IMR-90 (cell line): ENCODE data around the gene CAPN5. TPM values are rescaled to one million over a fixed set of nuclear protein-coding genes. Genes with fewer than 3 reads are reported as not detected.

Source experiments
- ATAC-seq: fragments of 200-7000 bp; cut with Tn5 transposase; 2 replicates; pipeline ENCODE4 v1.9.1; 2020; ENCODE audit warnings: low read depth, mild to moderate bottlenecking, moderate library complexity
- BruUV-seq: library from RNA; stranded (reverse); fragments of 400-500 nt; replicated peaks from 2 replicates; lab custom pipeline; 2021; lab: Mats Ljungman, UMichigan
- CTCF ChIA-PET: fragments of 300-600 bp; formaldehyde crosslinking; extraction: SDS; loops from one replicate; lab custom pipeline; 2021; ENCODE audit warnings: antibody characterized with exemption; lab: Yijun Ruan, JAX
- POLR2A ChIA-PET: fragments of 300-600 bp; sonication (Branson Sonifier 250); formaldehyde crosslinking; loops from one replicate; lab custom pipeline; 2022; ENCODE audit warnings: antibody characterized with exemption; ENCODE audit not compliant: unreplicated experiment; lab: Charles Lee
- DNase-seq: peaks from one replicate; pipeline ENCODE4 v3.0.0; 2013
- H2AFZ ChIP-seq: replicated peaks from 2 replicates; pipeline ENCODE3; 2013; ENCODE audit warnings: low read length, mild to moderate bottlenecking; ENCODE audit not compliant: poor library complexity
- H2AK5ac ChIP-seq: 2 replicates; pipeline ENCODE4 v1.6.1; 2013; ENCODE audit warnings: low read depth, low read length, inconsistent platforms
- H2AK9ac ChIP-seq: replicated peaks from 2 replicates; pipeline ENCODE3; 2013; ENCODE audit warnings: mild to moderate bottlenecking, low read depth, low read length, moderate library complexity; ENCODE audit not compliant: poor library complexity
- H2BK120ac ChIP-seq: 2 replicates; pipeline ENCODE4 v1.6.1; 2013; ENCODE audit warnings: low read depth, low read length, inconsistent platforms
- H2BK15ac ChIP-seq: 3 replicates; pipeline ENCODE4 v1.6.1; 2013; ENCODE audit warnings: low read depth, low read length, inconsistent platforms
- H2BK20ac ChIP-seq: 2 replicates; pipeline ENCODE4 v1.6.1; 2013; ENCODE audit warnings: low read depth, mild to moderate bottlenecking, inconsistent platforms, low read length, moderate library complexity
- H2BK5ac ChIP-seq: 2 replicates; pipeline ENCODE4 v1.6.1; 2013; ENCODE audit warnings: mild to moderate bottlenecking, low read depth, low read length, inconsistent platforms; ENCODE audit not compliant: poor library complexity, severe bottlenecking
- H3K14ac ChIP-seq: replicated peaks from 2 replicates; pipeline ENCODE4 v1.6.1; 2013; ENCODE audit warnings: low read depth, low read length, inconsistent platforms
- H3K18ac ChIP-seq: 2 replicates; pipeline ENCODE4 v1.6.1; 2013; ENCODE audit warnings: low read depth, low read length, control low read depth
- H3K23ac ChIP-seq: 2 replicates; pipeline ENCODE4 v1.6.1; 2013; ENCODE audit warnings: low read depth, low read length, inconsistent platforms
- H3K27ac ChIP-seq: 2 replicates; pipeline ENCODE4 v1.5.1; 2013; ENCODE audit warnings: mild to moderate bottlenecking, control low read depth, low read length; ENCODE audit not compliant: insufficient read depth
- H3K27me3 ChIP-seq: 2 replicates; pipeline ENCODE4 v1.6.1; 2013; ENCODE audit warnings: low read length; ENCODE audit not compliant: control insufficient read depth, insufficient read depth
- H3K36me3 ChIP-seq: 2 replicates; pipeline ENCODE4 v1.6.1; 2013; ENCODE audit warnings: low read length, mixed read lengths; ENCODE audit not compliant: control insufficient read depth, insufficient read depth
- H3K4ac ChIP-seq: 2 replicates; pipeline ENCODE4 v1.6.1; 2013; ENCODE audit warnings: low read depth, low read length, inconsistent platforms
- H3K4me1 ChIP-seq: 2 replicates; pipeline ENCODE4 v1.6.1; 2013; ENCODE audit warnings: low read length, mixed read lengths; ENCODE audit not compliant: control insufficient read depth, insufficient read depth
- H3K4me2 ChIP-seq: 2 replicates; pipeline ENCODE4 v1.6.1; 2013; ENCODE audit warnings: low read depth, mild to moderate bottlenecking, control low read depth, low read length, moderate library complexity
- H3K4me3 ChIP-seq: 2 replicates; pipeline ENCODE4 v1.5.1; 2013; ENCODE audit warnings: low read depth, mild to moderate bottlenecking, control low read depth, low read length, moderate library complexity; ENCODE audit not compliant: insufficient read depth
- H3K56ac ChIP-seq: 2 replicates; pipeline ENCODE4 v1.6.1; 2013; ENCODE audit warnings: low read length, inconsistent platforms; ENCODE audit not compliant: insufficient read depth; ENCODE audit errors: extremely low read depth
- H3K79me1 ChIP-seq, 2 experiments: 2 replicates each; pipeline ENCODE4 v1.6.1; 2013; ENCODE audit warnings: low read length in 2 of 2, inconsistent platforms in 1 of 2, low read depth in 1 of 2
- H3K9ac ChIP-seq: 2 replicates; pipeline ENCODE4 v1.6.1; 2013; ENCODE audit warnings: low read depth, low read length, control low read depth
- H3K9me1 ChIP-seq: 2 replicates; pipeline ENCODE4 v1.6.1; 2013; ENCODE audit warnings: low read length, inconsistent platforms; ENCODE audit not compliant: insufficient read depth
- H3K9me3 ChIP-seq: 2 replicates; pipeline ENCODE4 v1.6.1; 2013; ENCODE audit warnings: low read length; ENCODE audit not compliant: control insufficient read depth, insufficient read depth
- H4K20me1 ChIP-seq: 2 replicates; pipeline ENCODE4 v1.6.1; 2013; ENCODE audit warnings: low read length, inconsistent platforms; ENCODE audit not compliant: insufficient read depth
- H4K5ac ChIP-seq: 2 replicates; pipeline ENCODE4 v1.6.1; 2013; ENCODE audit warnings: mild to moderate bottlenecking, low read depth, low read length, control low read depth
- H4K8ac ChIP-seq, 2 experiments: 2 replicates each; pipeline ENCODE4 v1.6.1; 2013; ENCODE audit warnings: low read depth in 2 of 2, low read length in 2 of 2, control low read depth in 1 of 2, inconsistent platforms in 1 of 2
- H4K91ac ChIP-seq: 2 replicates; pipeline ENCODE4 v1.6.1; 2013; ENCODE audit warnings: low read depth, low read length, inconsistent platforms; ENCODE audit not compliant: insufficient read depth
- BHLHE40 ChIP-seq: fragments of 150-350 bp; IDR thresholded peaks from 2 replicates; pipeline ENCODE4 v1.6.1; 2016; ENCODE audit warnings: mild to moderate bottlenecking, low read depth, low read length
- CEBPB ChIP-seq: IDR thresholded peaks from 2 replicates; pipeline ENCODE4 v1.6.1; 2012; ENCODE audit warnings: low read depth, low read length, improper control_type of control experiment
- CHD1 ChIP-seq: IDR thresholded peaks from 2 replicates; pipeline ENCODE4 v1.6.1; 2012; ENCODE audit warnings: low read depth, low read length, improper control_type of control experiment
- FOS ChIP-seq: fragments of 150-350 bp; IDR thresholded peaks from 2 replicates; pipeline ENCODE4 v1.6.1; 2016; ENCODE audit warnings: low read depth, low read length
- MAFK ChIP-seq: IDR thresholded peaks from 2 replicates; pipeline ENCODE4 v1.6.1; 2012; ENCODE audit warnings: low read depth, low read length, improper control_type of control experiment
- MAZ ChIP-seq: IDR thresholded peaks from 2 replicates; pipeline ENCODE4 v1.6.1; 2012; ENCODE audit warnings: low read depth, mild to moderate bottlenecking, low read length, improper control_type of control experiment, moderate library complexity, borderline replicate concordance
- MXI1 ChIP-seq: IDR thresholded peaks from 2 replicates; pipeline ENCODE4 v1.6.1; 2012; ENCODE audit warnings: low read depth, mild to moderate bottlenecking, low read length, moderate library complexity, borderline replicate concordance
- NFE2L2 ChIP-seq: fragments of 150-350 bp; IDR thresholded peaks from 2 replicates; pipeline ENCODE4 v1.6.1; 2016; ENCODE audit warnings: low read depth, mild to moderate bottlenecking, low read length
- POLR2A ChIP-seq: IDR thresholded peaks from 2 replicates; pipeline ENCODE4 v1.6.1; 2012; ENCODE audit warnings: mild to moderate bottlenecking, low read depth, low read length
- RCOR1 ChIP-seq: IDR thresholded peaks from 2 replicates; pipeline ENCODE4 v1.6.1; 2012; ENCODE audit warnings: mild to moderate bottlenecking, low read length, improper control_type of control experiment; ENCODE audit not compliant: insufficient replicate concordance
- USF2 ChIP-seq: fragments of 150-350 bp; IDR thresholded peaks from 2 replicates; pipeline ENCODE4 v1.6.1; 2017; ENCODE audit warnings: mild to moderate bottlenecking, antibody characterized with exemption, low read length, low read depth
- WGBS, 2 experiments: methylation state at CpG; one replicate each; pipeline versions ENCODE4 v1.1.5 to v1.1.7; 2013; ENCODE audit warnings: missing lambda C conversion rate in 2 of 2; ENCODE audit not compliant: insufficient read length in 1 of 2; ENCODE audit errors: extremely low coverage in 2 of 2; 5-methylcytosine and 5-hydroxymethylcytosine counted together
- dilution Hi-C: fragments of 300-500 bp; cut with HindIII; formaldehyde crosslinking; loops from one replicate; pipeline ENCODE4 v1.14.3; 2018; ENCODE audit warnings: low sequenced_read_pairs; ENCODE audit not compliant: unreplicated experiment
- in situ Hi-C: fragments of 300-500 bp; cut with MboI; formaldehyde crosslinking; loops from 3 replicates; pipeline ENCODE4 v1.14.3; 2019; ENCODE audit warnings: low sequenced_read_pairs, inconsistent platforms, mixed read lengths
- intact Hi-C: fragments of 100-400 bp; cut with micrococcal nuclease; formaldehyde crosslinking; loops from 2 replicates; pipeline ENCODE4 v1.10.0; 2022
- polyA plus RNA-seq, 3 experiments: library from polyadenylated mRNA; depleted of rRNA; stranded (reverse); fragments of >200 nt; gene quantifications; 2 replicates each; pipeline ENCODE4 v1.2.3, GENCODE V29; 2012; ENCODE audit warnings: low replicate concordance in 1 of 3
- total RNA-seq: library from RNA; depleted of rRNA; stranded (reverse); fragments of >200 nt; gene quantifications from 2 replicates; pipeline ENCODE4 v1.2.3, GENCODE V29; 2012
- TF ChIP-seq, protein P1 (sequence below): fragments of 150-350 bp; IDR thresholded peaks from 2 replicates; pipeline ENCODE4 v1.6.1; 2016; ENCODE audit warnings: low read depth, mild to moderate bottlenecking, low read length, moderate library complexity, borderline replicate concordance

Gene CAPN5
- total and polyA plus RNA-seq, 2 of the 4 experiments (the other 2 are of a cell fraction), result 8.1 to 24.0 TPM

DNA sequence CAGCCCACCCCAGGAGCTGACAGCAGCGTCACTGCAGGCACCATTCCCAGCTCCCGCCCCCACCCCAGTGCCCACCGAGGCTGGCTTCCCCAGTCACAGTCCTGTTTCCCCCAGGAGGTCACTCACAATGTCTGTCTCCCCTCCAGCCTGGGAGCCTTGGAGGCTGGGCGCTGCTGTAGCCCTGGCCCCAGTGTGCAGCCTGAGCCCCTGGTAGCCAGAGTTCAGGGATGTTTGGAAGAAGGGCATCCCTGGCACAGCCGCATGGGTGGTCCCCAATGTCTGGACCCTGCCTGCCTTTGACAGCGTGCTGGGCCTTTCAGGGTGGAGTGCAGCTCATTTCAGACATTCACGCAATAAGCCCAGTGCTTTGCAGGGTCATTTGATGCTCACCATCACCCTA is 4.3 kb downstream of the CAPN5 start:
- no peak overlapping the region for H3K27ac ChIP-seq
- no peak overlapping the region for H3K14ac ChIP-seq
- H3K4me2 ChIP-seq, result no peak overlapping the region
- H2AK9ac ChIP-seq, result no peak overlapping the region
- H3K36me3 ChIP-seq, result no peaks in the 10 kb centered on the region
- H3K9me3 ChIP-seq, result no peaks in the 10 kb centered on the region
- no peak overlapping the region for H2AFZ ChIP-seq
- peaks cover 22% of the 10 kb centered on the region for H3K9me1 ChIP-seq
- no peak overlapping the region for H2BK5ac ChIP-seq
- DNase-seq (no peak), ATAC-seq (no peak)
- peaks cover 11% of the 10 kb centered on the region for H4K20me1 ChIP-seq
- ChIA-PET POLR2A (no interaction called here), CTCF (no interaction called here)
- in situ Hi-C loops (no loop called here), dilution Hi-C loops (no loop called here), intact Hi-C loops (no loop called here)
- H3K4me3 ChIP-seq, result no peak overlapping the region
- no peak overlapping the region for H4K91ac ChIP-seq
- WGBS, 2 experiments, result 67% methylated on average over 2 of the region's 7 CpGs; no CpG with 5 or more reads in 1 of the 2 experiments
- no peak overlapping the region for H4K5ac ChIP-seq
- H2BK15ac ChIP-seq, result no peak overlapping the region
- H3K79me1 ChIP-seq, result peaks cover 20 to 58% of the 10 kb centered on the region in 2 experiments; a peak in 3 of 4 replicates
- no peak overlapping the region for H2AK5ac ChIP-seq
- H3K4ac ChIP-seq, result no peak overlapping the region
- H3K56ac ChIP-seq, result no peak overlapping the region
- no peaks in the 10 kb centered on the region for H3K27me3 ChIP-seq
- no peak overlapping the region for H3K9ac ChIP-seq
- BruUV-seq, result no TSS peak
- peaks cover 37% of the 10 kb centered on the region for H3K4me1 ChIP-seq
- H3K23ac ChIP-seq, result no peak overlapping the region
- H4K8ac ChIP-seq, result no peak overlapping the region
- H3K18ac ChIP-seq, result no peak overlapping the region
- TF ChIP-seq MAZ, result no peak
- no peak for TF ChIP-seq MXI1
- no peak for TF ChIP-seq NFE2L2
- TF ChIP-seq USF2, result no peak
- TF ChIP-seq RCOR1, result no peak
- TF ChIP-seq, protein P1, sequence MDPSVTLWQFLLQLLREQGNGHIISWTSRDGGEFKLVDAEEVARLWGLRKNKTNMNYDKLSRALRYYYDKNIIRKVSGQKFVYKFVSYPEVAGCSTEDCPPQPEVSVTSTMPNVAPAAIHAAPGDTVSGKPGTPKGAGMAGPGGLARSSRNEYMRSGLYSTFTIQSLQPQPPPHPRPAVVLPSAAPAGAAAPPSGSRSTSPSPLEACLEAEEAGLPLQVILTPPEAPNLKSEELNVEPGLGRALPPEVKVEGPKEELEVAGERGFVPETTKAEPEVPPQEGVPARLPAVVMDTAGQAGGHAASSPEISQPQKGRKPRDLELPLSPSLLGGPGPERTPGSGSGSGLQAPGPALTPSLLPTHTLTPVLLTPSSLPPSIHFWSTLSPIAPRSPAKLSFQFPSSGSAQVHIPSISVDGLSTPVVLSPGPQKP, result no peak
- no peak for TF ChIP-seq BHLHE40
- TF ChIP-seq CEBPB, result no peak
- TF ChIP-seq MAFK, result no peak
- no peak for TF ChIP-seq POLR2A
- TF ChIP-seq CHD1, result no peak
- TF ChIP-seq FOS, result no peak
- no peak overlapping the region for H2BK20ac ChIP-seq
- H2BK120ac ChIP-seq, result no peak overlapping the region
